Keratinocyte (primary cell): ENCODE data around the gene DAPK2.

Experiments used
- EZH2 ChIP-seq: IDR thresholded peaks from one replicate; pipeline ENCODE4 v1.6.1; 2012; ENCODE audit warnings: inconsistent platforms, mild to moderate bottlenecking, low read length, moderate library complexity
- TF ChIP-seq, protein P1 (sequence below), 3 experiments: IDR thresholded peaks in 1 of 3; conservative IDR thresholded peaks in 1 of 3; optimal IDR thresholded peaks in 1 of 3; 2 replicates in 2 of 3; 3 replicates in 1 of 3; pipeline versions ENCODE3 to v1.5.1; 2011; ENCODE audit warnings: low read length in 3 of 3, mild to moderate bottlenecking in 3 of 3, moderate library complexity in 2 of 3, control low read depth in 1 of 3, inconsistent platforms in 1 of 3; ENCODE audit not compliant: insufficient read depth in 2 of 3; ENCODE audit errors: extremely low read depth in 1 of 3

DNA sequence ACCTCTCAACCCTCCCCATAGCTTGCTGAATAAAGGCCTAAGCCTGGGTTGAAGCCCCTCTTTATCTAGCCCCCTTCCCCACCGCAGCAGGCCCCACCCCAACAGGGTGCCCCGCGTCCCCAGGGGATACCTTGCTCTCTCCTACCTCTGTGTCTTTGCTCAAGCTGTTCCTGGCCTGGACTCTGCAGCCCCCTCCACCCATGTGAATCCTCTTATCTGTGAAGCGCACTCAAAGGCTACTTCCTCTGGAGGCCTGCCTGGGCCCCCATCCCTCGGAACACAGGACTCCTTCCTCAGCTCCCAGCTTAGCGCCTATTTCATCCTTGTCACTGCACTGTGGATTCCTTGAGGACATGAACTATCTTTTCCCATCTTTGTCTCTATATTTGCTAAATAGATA, 151.1 kb downstream of the DAPK2 start:
- TF ChIP-seq EZH2, result no peak
- TF ChIP-seq, protein P1, sequence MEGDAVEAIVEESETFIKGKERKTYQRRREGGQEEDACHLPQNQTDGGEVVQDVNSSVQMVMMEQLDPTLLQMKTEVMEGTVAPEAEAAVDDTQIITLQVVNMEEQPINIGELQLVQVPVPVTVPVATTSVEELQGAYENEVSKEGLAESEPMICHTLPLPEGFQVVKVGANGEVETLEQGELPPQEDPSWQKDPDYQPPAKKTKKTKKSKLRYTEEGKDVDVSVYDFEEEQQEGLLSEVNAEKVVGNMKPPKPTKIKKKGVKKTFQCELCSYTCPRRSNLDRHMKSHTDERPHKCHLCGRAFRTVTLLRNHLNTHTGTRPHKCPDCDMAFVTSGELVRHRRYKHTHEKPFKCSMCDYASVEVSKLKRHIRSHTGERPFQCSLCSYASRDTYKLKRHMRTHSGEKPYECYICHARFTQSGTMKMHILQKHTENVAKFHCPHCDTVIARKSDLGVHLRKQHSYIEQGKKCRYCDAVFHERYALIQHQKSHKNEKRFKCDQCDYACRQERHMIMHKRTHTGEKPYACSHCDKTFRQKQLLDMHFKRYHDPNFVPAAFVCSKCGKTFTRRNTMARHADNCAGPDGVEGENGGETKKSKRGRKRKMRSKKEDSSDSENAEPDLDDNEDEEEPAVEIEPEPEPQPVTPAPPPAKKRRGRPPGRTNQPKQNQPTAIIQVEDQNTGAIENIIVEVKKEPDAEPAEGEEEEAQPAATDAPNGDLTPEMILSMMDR (optimal IDR thresholded peaks at IDR 0.05 in 1 of 3, IDR thresholded peaks at IDR 0.05 in 1 of 3, conservative IDR thresholded peaks at IDR 0.05 in 1 of 3; ENCODE audit: extremely low read depth in 1 of 3, insufficient read depth in 2 of 3, low read length in 3 of 3), result no peak
